ENCODE measurements around the gene MMP11. TPM values are rescaled to one million over a fixed set of nuclear protein-coding genes. Genes with fewer than 3 reads are reported as not detected.

Gene MMP11
- total and polyA plus RNA-seq, 2 of the 4 experiments (the other 2 are of a cell fraction), result 2.2 to 6.0 TPM

DNA sequence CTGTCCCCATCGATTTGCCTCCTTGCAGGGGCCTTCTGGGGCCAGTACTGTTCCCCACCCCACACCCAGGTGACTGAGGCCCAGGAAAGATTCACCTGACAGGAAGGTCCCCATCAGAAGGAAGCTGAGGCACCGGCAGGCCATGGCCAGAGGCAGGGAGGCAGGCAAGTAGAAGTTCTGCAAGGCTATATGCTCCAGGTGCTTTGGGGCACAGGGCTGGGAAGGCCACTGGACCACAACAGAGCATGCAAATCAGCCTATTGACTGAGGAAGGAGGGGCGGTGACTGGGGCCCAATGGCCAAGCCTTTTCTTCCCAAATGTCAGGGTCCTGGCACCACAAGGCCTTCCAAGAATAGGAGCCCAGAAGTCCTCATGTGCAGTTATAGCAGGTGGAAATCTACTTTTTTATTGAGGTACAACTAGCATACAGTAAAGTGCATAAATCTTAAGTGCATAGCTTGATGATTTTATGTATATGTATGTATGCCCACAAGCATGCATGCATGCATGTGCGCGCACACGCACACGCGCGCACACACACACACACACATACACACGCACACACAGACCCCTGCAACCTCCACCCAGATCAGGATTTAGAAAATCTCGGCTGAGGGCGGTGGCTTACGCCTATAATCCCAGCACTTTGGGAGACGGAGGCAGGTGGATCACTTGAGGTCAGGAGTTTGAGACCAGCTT, 18.3 kb upstream of the MMP11 start, which contains the start of gene VPREB3:
VPREB3 (minus strand) TSS at position 206 of the 700 bp plus-strand sequence; CDS start at position 144, 62 bp downstream.
- Histone ChIP-seq H2AK9ac (replicated peaks; ENCODE audit: low read depth, low read length, poor library complexity) (peak within 1 kb of the TSS; percentile 24), H2AK5ac (ENCODE audit: low read depth, low read length) (no peak within 1 kb of the TSS), H3K56ac (ENCODE audit: extremely low read depth, insufficient read depth, low read length) (no peak within 1 kb of the TSS), H4K5ac (ENCODE audit: low read depth, low read length) (no peak within 1 kb of the TSS), H2BK120ac (ENCODE audit: low read depth, low read length) (no peak within 1 kb of the TSS), H3K23ac (ENCODE audit: low read depth, low read length) (no peak within 1 kb of the TSS), H3K9me1 (ENCODE audit: insufficient read depth, low read length) (peaks cover 5% of the 10 kb centered on the region), H4K91ac (ENCODE audit: insufficient read depth, low read depth, low read length) (no peak within 1 kb of the TSS), H3K79me1 (ENCODE audit: low read depth in 1 of 2, low read length in 2 of 2) (peaks cover 8 to 14% of the 10 kb centered on the region in 2 experiments; a peak in 3 of 4 replicates), H4K8ac (ENCODE audit: low read depth in 2 of 2, low read length in 2 of 2) (no peak within 1 kb of the TSS), H3K4ac (ENCODE audit: low read depth, low read length) (no peak within 1 kb of the TSS), H3K27me3 (ENCODE audit: control insufficient read depth, insufficient read depth, low read length) (0 out of 2 replicates have a peak, but pooled peaks cover 1% of the 10 kb centered on the region), H2BK5ac (ENCODE audit: low read depth, low read length, poor library complexity, severe bottlenecking) (no peak within 1 kb of the TSS), H3K14ac (replicated peaks; ENCODE audit: low read depth, low read length) (no peak within 1 kb of the TSS), H2BK20ac (ENCODE audit: low read depth, low read length) (no peak within 1 kb of the TSS), H4K20me1 (ENCODE audit: insufficient read depth, low read length) (no peaks in the 10 kb centered on the region), H2AFZ (replicated peaks; ENCODE audit: low read length, poor library complexity) (no peak within 1 kb of the TSS), H3K18ac (ENCODE audit: low read depth, low read length) (no peak within 1 kb of the TSS), H3K4me2 (ENCODE audit: low read depth, low read length) (no peak within 1 kb of the TSS), H3K27ac (ENCODE audit: insufficient read depth, low read length) (no peak within 1 kb of the TSS), H3K9me3 (ENCODE audit: control insufficient read depth, insufficient read depth, low read length) (no peaks in the 10 kb centered on the region), H2BK15ac (ENCODE audit: low read depth, low read length) (no peak within 1 kb of the TSS), H3K9ac (ENCODE audit: low read depth, low read length) (no peak within 1 kb of the TSS), H3K4me1 (ENCODE audit: control insufficient read depth, insufficient read depth, low read length) (peaks cover 4% of the 10 kb centered on the region), H3K4me3 (ENCODE audit: insufficient read depth, low read depth, low read length) (no peak within 1 kb of the TSS), H3K36me3 (ENCODE audit: control insufficient read depth, insufficient read depth, low read length) (no peaks in the 10 kb centered on the region)
- intact Hi-C loops (cut with micrococcal nuclease) (no loop called here), dilution Hi-C loops (cut with HindIII; ENCODE audit: low sequenced_read_pairs, unreplicated experiment) (no loop called here), in situ Hi-C loops (cut with MboI; ENCODE audit: low sequenced_read_pairs) (no loop called here)
- POLR2A ChIA-PET (ENCODE audit: unreplicated experiment), result no interaction called here
- TF ChIP-seq SMC3 (IDR thresholded peaks at IDR 0.05; ENCODE audit: low read depth, low read length), result no peak
- no peak for TF ChIP-seq BHLHE40 (IDR thresholded peaks at IDR 0.05; ENCODE audit: low read depth, low read length)
- no peak for TF ChIP-seq MAZ (IDR thresholded peaks at IDR 0.05; ENCODE audit: borderline replicate concordance, low read depth, low read length)
- TF ChIP-seq CHD1 (IDR thresholded peaks at IDR 0.05; ENCODE audit: low read depth, low read length), result no peak
- no peak for TF ChIP-seq CTCF (conservative IDR thresholded peaks at IDR 0.05; ENCODE audit: low read depth, low read length)
- TF ChIP-seq RFX5 (IDR thresholded peaks at IDR 0.05; ENCODE audit: low read depth, low read length), result no peak
- TF ChIP-seq MXI1 (IDR thresholded peaks at IDR 0.05; ENCODE audit: borderline replicate concordance, low read depth, low read length), result no peak
- no peak for TF ChIP-seq MAFK (IDR thresholded peaks at IDR 0.05; ENCODE audit: low read depth, low read length)
- TF ChIP-seq POLR2A (IDR thresholded peaks at IDR 0.05; ENCODE audit: low read depth, low read length), result no peak
- no peak for TF ChIP-seq RCOR1 (IDR thresholded peaks at IDR 0.05; ENCODE audit: insufficient replicate concordance, low read length)
- ATAC-seq (ENCODE audit: low read depth) (no peak), DNase-seq (no peak)
- CTCF ChIA-PET, result interaction anchor here (0.7 kb wide), 1 partner anchor 1916 kb away, joined by 3 read pairs; no protein-coding TSS in a partner anchor
- BruUV-seq (replicated peaks), result no TSS peak
- WGBS, 2 experiments (ENCODE audit: extremely low coverage in 2 of 2, insufficient read length in 1 of 2), result 92% methylated on average over 2 of the region's 14 CpGs; no CpG with 5 or more reads in 1 of the 2 experiments

Measured in IMR-90 (cell line).